ENCODE data around the gene TUSC1. TPM values are rescaled to one million over a fixed set of nuclear protein-coding genes. Genes with fewer than 3 reads are reported as not detected.

TUSC1 gene
- total and polyA plus RNA-seq, 2 of the 13 experiments (the other 11 are each of a cell fraction or from before 2014, with no cell fraction given), result not detected

DNA sequence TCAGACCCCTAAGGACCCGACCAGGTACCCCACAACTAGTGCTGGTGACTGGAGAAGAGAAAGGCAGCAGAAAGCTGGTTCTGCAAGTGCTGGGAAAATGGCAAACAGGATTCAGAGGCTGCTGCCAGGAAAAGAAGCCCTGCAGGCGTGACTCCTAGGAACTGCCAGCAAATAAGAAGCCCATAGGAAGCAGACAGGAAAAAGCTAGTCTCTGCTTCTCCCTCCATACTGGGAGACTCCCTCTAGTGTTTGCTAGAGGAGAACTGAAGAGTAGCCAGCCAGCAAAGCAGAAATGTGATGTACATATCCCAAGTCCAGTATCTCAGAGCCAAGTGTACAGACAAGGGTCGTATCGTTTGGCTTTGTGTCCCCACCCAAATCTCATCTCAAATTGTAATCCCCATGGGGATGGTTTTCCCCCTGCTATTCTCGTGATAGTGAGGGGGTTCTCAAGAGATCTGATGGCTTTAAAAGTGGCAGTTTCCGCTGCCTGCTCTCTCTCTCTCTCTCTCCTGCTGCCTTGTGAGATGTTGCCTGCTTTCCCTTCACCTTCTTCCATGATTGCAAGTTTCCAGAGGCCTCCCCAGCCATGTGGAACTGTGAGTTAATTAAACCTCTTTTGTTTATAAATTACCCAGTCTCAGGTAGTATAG is 38.1 kb upstream of the TUSC1 start:
- DNase-seq (ENCODE audit: low spot score) (peak; percentile 6), FAIRE-seq (no peak), ATAC-seq (peak; percentile 75)
- in situ Hi-C loops (cut with HindIII; ENCODE audit: extremely low pct_ligation_motif_present, low pct_unique_long_range_greater_than_20kb), result no loop called here
- WGBS (ENCODE audit: low lambda C conversion rate), result 10% methylated on average over 6 of the region's 6 CpGs
- no peaks in the 10 kb centered on the region for H3K36me3 ChIP-seq (replicated peaks in 1 of 2; ENCODE audit: control insufficient read depth in 1 of 2, insufficient read depth in 2 of 2, low read length in 2 of 2)
- BruUV-seq (replicated peaks), result no TSS peak
- ChIA-PET POLR2A (no interaction called here), CTCF (ENCODE audit: low intra/inter-chr PET ratio, low total read pairs) (no interaction called here)
- no peaks in the 10 kb centered on the region for H3K4me1 ChIP-seq (ENCODE audit: insufficient read depth, low read length)
- intact Hi-C loops (cut with micrococcal nuclease; ENCODE audit: unreplicated experiment), result no loop called here
- no peak overlapping the region for H3K4me3 ChIP-seq (replicated peaks in 1 of 3; ENCODE audit: insufficient read depth in 1 of 3, low read depth in 2 of 3, low read length in 3 of 3)
- H3K27ac ChIP-seq (ENCODE audit: extremely low read length, insufficient read depth, low read length), result no peak overlapping the region
- H4K20me1 ChIP-seq (ENCODE audit: insufficient read depth, low read length), result no peaks in the 10 kb centered on the region
- H3K4me2 ChIP-seq (ENCODE audit: low read depth, low read length), result no peak overlapping the region
- no peaks in the 10 kb centered on the region for H3K79me2 ChIP-seq (ENCODE audit: insufficient read depth, low read length)
- H2AFZ ChIP-seq (ENCODE audit: low read length), result no peak overlapping the region
- no peak overlapping the region for H3K9ac ChIP-seq (ENCODE audit: insufficient read depth, low read depth, low read length)
- H3K27me3 ChIP-seq (ENCODE audit: control insufficient read depth in 1 of 2, insufficient read depth in 2 of 2, low read length in 2 of 2), result no peaks in the 10 kb centered on the region
- no peaks in the 10 kb centered on the region for H3K9me3 ChIP-seq (ENCODE audit: low read length)
- TF ChIP-seq XBP1 (CRISPR knock-in tag; IDR thresholded peaks at IDR 0.05), result no peak
- 0 out of 2 replicates have a peak, but pooled peaks have one; percentile 9 for TF ChIP-seq CTCF (CRISPR knock-in tag; IDR thresholded peaks at IDR 0.05)
- TF ChIP-seq SKI (IDR thresholded peaks at IDR 0.05; ENCODE audit: partially characterized antibody), result no peak
- TF ChIP-seq ZNF75D (CRISPR knock-in tag; IDR thresholded peaks at IDR 0.05; ENCODE audit: borderline replicate concordance), result no peak
- TF ChIP-seq KLF9 (CRISPR knock-in tag; IDR thresholded peaks at IDR 0.05; ENCODE audit: low read depth), result no peak

DNA sequence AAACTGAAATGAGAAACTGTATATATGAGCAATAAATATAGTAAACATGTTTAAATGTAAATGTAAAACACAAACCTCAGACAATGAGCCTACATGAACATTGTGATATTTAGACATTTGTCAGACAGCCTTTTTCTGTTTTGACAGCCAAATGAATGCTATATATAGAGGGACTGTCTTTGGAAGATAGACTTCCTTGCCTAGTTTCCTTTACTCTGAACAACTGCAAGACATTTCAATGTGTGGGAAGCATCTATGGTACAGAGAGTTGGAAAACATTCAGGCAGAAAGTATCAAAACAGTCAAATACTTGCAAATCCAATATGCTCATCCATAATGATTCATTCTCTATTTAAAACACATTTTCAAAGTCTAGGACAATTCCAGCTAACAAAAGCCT is 31.7 kb upstream of the TUSC1 start:
- FAIRE-seq (no peak), DNase-seq (ENCODE audit: low spot score) (no peak), ATAC-seq (no peak)
- Histone ChIP-seq H3K4me3 (replicated peaks in 1 of 3; ENCODE audit: insufficient read depth in 1 of 3, low read depth in 2 of 3, low read length in 3 of 3) (no peak overlapping the region), H3K27me3 (ENCODE audit: control insufficient read depth in 1 of 2, insufficient read depth in 2 of 2, low read length in 2 of 2) (no peaks in the 10 kb centered on the region), H4K20me1 (ENCODE audit: insufficient read depth, low read length) (no peaks in the 10 kb centered on the region), H3K9me3 (ENCODE audit: low read length) (no peaks in the 10 kb centered on the region), H3K27ac (ENCODE audit: extremely low read length, insufficient read depth, low read length) (no peak overlapping the region), H2AFZ (ENCODE audit: low read length) (no peak overlapping the region), H3K4me2 (ENCODE audit: low read depth, low read length) (no peak overlapping the region), H3K4me1 (ENCODE audit: insufficient read depth, low read length) (no peaks in the 10 kb centered on the region), H3K9ac (ENCODE audit: insufficient read depth, low read depth, low read length) (no peak overlapping the region), H3K36me3 (replicated peaks in 1 of 2; ENCODE audit: control insufficient read depth in 1 of 2, insufficient read depth in 2 of 2, low read length in 2 of 2) (no peaks in the 10 kb centered on the region), H3K79me2 (ENCODE audit: insufficient read depth, low read length) (no peaks in the 10 kb centered on the region)
- in situ Hi-C loops (cut with HindIII; ENCODE audit: extremely low pct_ligation_motif_present, low pct_unique_long_range_greater_than_20kb) (no loop called here), intact Hi-C loops (cut with micrococcal nuclease; ENCODE audit: unreplicated experiment) (no loop called here)
- CTCF ChIA-PET (ENCODE audit: low intra/inter-chr PET ratio, low total read pairs), result no interaction called here
- POLR2A ChIA-PET, result no interaction called here
- no TSS peak for BruUV-seq (replicated peaks)
- TF ChIP-seq ARNT (IDR thresholded peaks at IDR 0.05) (no peak), RBM39 (IDR thresholded peaks at IDR 0.05; ENCODE audit: low read depth, low read length, poor library complexity, severe bottlenecking) (no peak), MIER3 (CRISPR knock-in tag; IDR thresholded peaks at IDR 0.05; ENCODE audit: borderline replicate concordance) (no peak), ZNF7 (CRISPR knock-in tag; IDR thresholded peaks at IDR 0.05) (no peak), ZNF335 (CRISPR knock-in tag; IDR thresholded peaks at IDR 0.05) (no peak), TGIF2 (CRISPR knock-in tag; IDR thresholded peaks at IDR 0.05) (no peak), ZIK1 (CRISPR knock-in tag; IDR thresholded peaks at IDR 0.05; ENCODE audit: borderline replicate concordance, low read depth) (no peak), IKZF1 (IDR thresholded peaks at IDR 0.05) (no peak)
- TF ChIP-seq, protein P1, sequence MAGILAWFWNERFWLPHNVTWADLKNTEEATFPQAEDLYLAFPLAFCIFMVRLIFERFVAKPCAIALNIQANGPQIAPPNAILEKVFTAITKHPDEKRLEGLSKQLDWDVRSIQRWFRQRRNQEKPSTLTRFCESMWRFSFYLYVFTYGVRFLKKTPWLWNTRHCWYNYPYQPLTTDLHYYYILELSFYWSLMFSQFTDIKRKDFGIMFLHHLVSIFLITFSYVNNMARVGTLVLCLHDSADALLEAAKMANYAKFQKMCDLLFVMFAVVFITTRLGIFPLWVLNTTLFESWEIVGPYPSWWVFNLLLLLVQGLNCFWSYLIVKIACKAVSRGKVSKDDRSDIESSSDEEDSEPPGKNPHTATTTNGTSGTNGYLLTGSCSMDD (CRISPR knock-in tag; IDR thresholded peaks at IDR 0.05), result no peak
- TF ChIP-seq, protein P2, sequence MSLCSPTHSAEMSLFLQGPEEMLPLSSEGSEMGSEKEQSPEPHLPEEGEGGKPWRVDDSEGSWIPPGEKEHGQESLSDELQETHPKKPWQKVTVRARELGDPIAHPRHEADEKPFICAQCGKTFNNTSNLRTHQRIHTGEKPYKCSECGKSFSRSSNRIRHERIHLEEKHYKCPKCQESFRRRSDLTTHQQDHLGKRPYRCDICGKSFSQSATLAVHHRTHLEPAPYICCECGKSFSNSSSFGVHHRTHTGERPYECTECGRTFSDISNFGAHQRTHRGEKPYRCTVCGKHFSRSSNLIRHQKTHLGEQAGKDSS (CRISPR knock-in tag; IDR thresholded peaks at IDR 0.05; ENCODE audit: borderline replicate concordance, low read depth), result no peak
- TF ChIP-seq, protein P3, sequence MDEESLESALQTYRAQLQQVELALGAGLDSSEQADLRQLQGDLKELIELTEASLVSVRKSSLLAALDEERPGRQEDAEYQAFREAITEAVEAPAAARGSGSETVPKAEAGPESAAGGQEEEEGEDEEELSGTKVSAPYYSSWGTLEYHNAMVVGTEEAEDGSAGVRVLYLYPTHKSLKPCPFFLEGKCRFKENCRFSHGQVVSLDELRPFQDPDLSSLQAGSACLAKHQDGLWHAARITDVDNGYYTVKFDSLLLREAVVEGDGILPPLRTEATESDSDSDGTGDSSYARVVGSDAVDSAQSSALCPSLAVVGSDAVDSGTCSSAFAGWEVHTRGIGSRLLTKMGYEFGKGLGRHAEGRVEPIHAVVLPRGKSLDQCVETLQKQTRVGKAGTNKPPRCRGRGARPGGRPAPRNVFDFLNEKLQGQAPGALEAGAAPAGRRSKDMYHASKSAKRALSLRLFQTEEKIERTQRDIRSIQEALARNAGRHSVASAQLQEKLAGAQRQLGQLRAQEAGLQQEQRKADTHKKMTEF (CRISPR knock-in tag; IDR thresholded peaks at IDR 0.05), result no peak
